Stimulated activated CD8-positive, alpha-beta memory T cell treated with anti-CD3 and anti-CD28 coated beads, Interleukin-7, amount 100 ng/mL, for 24 hours (primary cell): ENCODE results near the gene EFNA5.
"Not testable (repeated sequence)": the region's sequence is repeated elsewhere in the genome, so short reads cannot be mapped to it uniquely, and the experiment has no call there.

ENCODE experiments used
- DNase-seq: peaks from one replicate; pipeline ENCODE4 v3.0.0-alpha.2; 2020; ENCODE audit warnings: low read depth

Gene EFNA5

DNA sequence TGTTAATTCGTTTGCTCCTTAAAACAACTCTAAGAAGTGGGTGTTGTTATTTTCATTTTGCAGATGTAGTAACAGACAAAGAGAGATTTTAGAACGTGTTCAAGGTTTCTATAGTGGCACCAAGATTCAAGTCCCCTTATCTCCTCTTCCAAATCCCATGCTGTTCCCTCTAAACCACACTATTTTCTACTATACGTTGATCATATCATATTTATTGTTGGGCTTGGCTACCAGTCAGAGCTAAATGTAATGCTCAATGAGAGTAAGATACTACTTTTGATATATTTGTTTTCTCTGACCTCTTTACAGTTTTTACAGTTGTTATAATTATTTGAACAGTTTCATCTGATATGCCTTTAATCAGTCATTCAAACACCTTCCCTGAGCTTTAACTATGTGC is 212.9 kb downstream of the EFNA5 start:
- no peak for DNase-seq

- no peak for DNase-seq
These were observed 213.6 kb downstream of the EFNA5 start for GRCh38 chr5:107457138-107457537.

DNA sequence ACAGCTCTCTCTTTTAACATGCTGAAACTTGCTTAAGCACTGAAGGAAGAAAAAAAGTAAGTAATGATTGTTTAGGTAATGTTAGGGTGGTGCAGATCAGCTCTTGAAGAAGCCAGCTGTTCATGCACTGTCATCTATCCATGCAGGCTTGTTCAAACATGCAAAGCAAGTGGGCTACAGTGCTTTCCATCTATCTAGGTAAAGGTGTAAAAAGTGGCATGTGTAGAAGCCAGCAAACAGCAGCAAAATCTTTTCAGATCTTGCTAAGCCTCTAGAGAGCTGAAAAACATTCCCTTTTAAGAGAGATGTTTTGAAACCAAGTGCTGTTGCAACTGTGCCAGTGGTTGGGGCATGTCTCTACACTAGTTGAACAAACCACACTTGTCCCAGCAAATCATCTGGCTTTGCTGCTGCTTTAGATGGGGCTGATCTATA is 214.4 kb downstream of the EFNA5 start:
- no peak for DNase-seq

- DNase-seq, result no peak
These were observed 215.6 kb downstream of the EFNA5 start for GRCh38 chr5:107455111-107455544.

DNA sequence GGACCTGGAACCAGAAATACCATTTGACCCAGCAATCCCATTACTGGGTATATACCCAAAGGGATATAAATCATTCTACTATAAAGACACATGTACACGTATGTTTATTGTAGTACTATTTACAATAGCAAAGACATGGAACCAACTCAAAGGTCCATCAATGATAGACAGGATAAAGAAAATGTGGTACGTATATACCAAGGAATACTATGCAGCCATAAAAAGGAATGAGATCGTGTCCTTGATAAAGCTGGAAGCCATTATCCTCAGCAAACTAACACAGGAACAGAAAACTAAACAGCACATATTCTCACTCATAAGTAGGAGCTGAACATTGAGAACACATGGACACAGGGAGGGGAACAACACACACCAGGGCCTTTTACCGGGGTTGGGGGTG is 218.9 kb downstream of the EFNA5 start:
- DNase-seq, result not testable (repeated sequence)

GRCh38 chr5:107451028-107451427 is 219.7 kb downstream of the EFNA5 start:
- no peak for DNase-seq

DNA sequence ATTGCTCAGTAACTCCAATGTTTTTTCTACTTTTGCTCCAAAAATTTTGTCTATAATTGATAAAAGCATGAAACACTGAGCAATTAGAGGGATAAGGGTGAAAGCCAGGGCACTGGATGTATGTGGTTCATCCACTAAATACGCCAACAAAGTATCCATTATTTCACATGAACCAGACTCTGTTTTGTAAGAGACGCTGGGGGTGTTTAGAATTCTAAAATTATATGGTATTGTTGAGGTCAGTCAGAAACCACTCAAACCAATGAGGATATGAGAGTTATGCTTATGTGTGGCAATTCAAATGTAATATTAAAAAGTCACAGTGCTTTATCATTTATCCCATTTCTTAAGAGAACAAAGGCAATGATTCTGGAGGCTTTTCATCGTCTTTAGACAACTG is 220.2 kb downstream of the EFNA5 start:
- no peak for DNase-seq

DNA sequence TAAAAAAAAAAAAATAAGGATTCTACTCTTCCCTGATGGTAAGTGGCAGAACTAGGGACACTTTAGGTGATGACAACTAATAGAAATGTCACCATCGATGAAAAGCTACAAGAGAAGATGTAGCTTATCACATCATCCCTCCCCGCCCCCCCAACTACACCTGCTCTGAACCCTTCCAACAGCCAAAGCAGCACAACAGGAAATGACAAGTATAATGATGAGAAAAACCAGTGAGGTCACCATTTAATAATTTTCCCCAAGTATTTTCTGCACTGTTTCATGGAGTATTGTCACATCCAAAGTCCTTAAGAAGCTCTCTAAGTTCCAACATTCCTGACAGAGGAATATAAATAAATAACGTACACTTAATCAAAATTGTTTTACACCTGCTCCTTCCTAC is 221.4 kb downstream of the EFNA5 start:
- DNase-seq, result no peak

GRCh38 chr5:107447587-107447986 is 223.2 kb downstream of the EFNA5 start:
- DNase-seq, result no peak

- no peak for DNase-seq
These were observed 223.8 kb downstream of the EFNA5 start for GRCh38 chr5:107446972-107447371.

DNA sequence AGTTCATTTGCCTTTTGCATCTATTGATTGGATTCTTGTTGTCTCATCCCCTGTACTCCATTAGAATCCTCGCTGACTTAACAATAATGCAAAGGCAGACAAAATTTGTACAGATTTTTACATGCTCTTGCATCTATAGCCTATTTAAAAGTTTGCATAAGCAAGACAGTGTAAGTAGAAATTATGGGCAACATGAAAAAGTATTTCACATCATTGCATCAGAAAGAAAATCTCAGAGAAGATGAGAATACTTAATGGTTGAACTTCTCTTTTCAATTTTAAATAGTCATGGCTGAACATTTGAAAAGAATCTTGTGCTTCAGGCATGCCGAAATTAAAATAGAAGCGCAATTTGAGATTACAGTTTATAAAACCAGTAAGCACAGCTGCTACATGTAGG is 226.4 kb downstream of the EFNA5 start:
- no peak for DNase-seq

GRCh38 chr5:107443897-107444296 is 226.8 kb downstream of the EFNA5 start:
- no peak for DNase-seq

GRCh38 chr5:107442452-107442851 is 228.3 kb downstream of the EFNA5 start:
- no peak for DNase-seq

DNA sequence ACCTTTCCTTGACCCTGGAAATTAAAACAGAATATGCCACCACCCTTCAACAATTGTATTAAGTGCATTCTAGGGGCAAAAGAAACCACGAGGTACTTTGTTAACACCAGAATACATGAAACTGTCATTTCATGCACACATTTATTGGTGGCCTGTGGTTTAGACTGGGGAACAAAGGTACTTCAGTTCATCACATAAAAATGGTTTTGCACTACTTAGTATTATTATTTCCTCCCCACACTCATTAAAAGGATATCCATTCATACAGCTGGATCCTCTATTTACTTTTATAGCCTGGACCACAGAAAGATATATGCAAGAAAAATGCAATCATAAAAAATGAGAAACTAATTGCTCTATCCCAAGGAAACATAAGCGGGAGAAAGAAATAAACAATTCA is 230.9 kb downstream of the EFNA5 start:
- no peak for DNase-seq

GRCh38 chr5:107437986-107438510 is 232.7 kb downstream of the EFNA5 start:
- no peak for DNase-seq

- DNase-seq, result no peak
These were observed 233.6 kb downstream of the EFNA5 start for GRCh38 chr5:107437154-107437553.

- no peak for DNase-seq
These were observed 234.5 kb downstream of the EFNA5 start for GRCh38 chr5:107436201-107436600.

DNA sequence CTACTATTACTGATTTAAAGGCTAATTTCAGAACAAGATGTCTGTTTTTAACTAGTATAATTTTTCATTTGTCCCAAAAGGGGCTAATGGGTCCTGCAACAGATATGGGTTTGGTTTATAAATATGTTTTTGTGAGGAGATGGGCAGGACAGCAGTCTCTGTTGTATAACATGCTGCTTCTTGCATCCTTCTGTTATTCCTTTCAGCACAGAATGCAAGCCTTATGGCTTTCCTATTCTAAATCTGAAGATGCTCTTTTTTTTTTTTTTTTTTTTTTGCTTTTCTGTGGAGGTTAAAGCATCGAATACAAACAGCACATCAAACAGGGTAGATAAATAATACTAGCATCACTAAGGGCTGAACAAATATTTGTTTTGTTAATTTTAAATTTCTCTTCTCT is 235.7 kb downstream of the EFNA5 start:
- no peak for DNase-seq

DNA sequence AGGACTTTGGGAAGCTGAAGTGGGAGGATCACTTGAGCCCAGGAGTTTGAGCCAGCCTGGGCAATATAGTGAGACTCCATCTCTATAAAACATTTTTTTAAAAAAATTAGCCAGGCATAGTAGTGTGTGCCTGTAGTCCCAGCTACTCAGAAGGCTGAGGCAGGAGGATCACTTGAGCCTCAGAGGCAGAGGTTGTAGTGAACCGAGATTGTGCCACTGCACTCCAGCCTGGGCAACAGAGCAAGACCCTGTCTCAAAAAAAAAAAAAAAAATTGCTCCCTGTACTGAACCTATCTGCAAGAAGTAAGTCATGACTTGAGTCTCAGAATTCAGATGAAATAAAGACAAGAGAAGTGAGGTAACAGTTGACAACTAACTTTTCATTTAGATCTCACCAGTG is 237.1 kb downstream of the EFNA5 start:
- not testable (repeated sequence) for DNase-seq

DNA sequence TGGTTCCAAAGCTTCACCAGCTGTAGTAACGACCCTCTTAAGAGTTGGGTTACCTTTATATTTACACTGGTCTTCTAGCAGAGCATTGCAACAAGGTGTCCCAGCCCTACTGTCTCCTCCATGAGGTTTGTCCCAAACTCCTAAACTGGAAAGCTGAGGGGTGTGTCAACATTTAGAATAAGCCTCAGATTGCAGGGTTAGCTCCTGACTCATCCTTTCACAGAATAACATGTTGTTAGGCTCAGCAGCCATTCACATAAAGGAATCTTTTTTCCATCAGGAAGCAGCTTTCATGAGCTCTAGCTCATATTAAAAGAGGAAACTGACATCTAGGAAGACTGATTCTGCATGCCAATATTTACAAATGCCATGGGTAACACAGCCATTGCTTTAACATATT is 238.7 kb downstream of the EFNA5 start:
- no peak for DNase-seq

DNA sequence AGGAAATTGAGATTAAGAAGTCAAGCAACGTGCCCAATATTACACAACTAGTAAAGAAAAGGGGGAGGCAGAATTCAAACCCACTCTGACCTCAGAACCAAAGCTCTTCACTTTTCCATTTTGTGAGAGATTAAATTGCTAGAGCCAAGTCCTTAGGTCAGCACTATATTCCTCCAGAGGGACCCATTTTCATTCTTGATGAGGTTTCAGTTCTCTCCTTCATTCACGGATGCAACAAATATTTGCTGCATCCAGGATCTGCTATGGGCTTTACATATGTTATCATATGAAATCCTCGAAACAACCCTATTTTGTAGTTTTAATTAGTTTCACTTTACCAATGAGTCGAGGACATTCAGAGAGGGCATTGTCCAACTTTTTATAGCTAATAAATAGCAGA is 239.2 kb downstream of the EFNA5 start:
- no peak for DNase-seq

- DNase-seq, result no peak
These were observed 240.6 kb downstream of the EFNA5 start for GRCh38 chr5:107430071-107430625.

DNA sequence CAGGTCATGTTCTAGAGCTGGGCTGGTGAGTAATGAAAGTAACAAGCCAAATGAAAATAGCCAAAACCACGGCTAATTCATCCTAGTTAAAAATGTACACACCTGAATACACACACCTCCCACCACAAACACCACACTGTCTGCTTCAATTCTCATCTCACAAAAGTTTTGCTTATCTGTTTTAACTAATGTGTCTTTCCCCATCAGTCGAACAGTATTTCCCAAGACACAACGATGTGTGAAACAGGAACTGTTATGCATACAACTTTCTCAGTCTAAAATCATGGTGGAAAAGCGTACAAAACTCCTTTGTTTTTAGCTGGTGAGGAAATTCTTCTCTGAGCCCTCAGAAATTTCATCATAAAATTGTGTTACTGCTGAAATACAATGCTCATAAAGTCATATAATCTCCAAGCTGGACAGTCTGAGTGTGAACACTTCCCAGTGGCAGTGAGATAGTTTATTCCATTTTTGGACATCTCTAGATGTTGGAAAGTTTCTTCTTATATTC is 242.4 kb downstream of the EFNA5 start:
- no peak for DNase-seq

DNA sequence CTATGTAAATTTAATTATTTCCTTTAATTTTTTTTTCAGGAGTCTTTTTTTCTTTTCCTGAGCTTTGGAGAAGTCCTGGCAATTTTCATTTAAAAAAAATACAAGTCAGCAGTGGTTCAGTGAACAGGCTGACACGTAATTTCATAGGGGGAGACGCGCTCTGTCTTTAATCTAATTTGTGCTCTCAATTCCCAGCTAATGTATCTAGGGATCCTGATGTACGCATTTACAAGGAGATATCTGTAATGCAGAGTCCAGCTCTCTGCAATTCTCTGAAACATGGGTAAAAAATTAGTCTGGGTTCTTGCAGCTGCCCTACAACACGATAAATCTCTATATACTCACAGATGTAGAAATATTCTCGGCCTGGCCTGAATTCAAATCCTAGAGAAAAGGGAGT is 243.9 kb downstream of the EFNA5 start:
- no peak for DNase-seq
